ENCODE measurements around the gene GABPB1. TPM values are rescaled to one million over a fixed set of nuclear protein-coding genes. Genes with fewer than 3 reads are reported as not detected.

The GABPB1 gene
- total and polyA plus RNA-seq, 2 of the 13 experiments (the other 11 are each of a cell fraction or from before 2014, with no cell fraction given): 17.5 to 39.5 TPM

DNA sequence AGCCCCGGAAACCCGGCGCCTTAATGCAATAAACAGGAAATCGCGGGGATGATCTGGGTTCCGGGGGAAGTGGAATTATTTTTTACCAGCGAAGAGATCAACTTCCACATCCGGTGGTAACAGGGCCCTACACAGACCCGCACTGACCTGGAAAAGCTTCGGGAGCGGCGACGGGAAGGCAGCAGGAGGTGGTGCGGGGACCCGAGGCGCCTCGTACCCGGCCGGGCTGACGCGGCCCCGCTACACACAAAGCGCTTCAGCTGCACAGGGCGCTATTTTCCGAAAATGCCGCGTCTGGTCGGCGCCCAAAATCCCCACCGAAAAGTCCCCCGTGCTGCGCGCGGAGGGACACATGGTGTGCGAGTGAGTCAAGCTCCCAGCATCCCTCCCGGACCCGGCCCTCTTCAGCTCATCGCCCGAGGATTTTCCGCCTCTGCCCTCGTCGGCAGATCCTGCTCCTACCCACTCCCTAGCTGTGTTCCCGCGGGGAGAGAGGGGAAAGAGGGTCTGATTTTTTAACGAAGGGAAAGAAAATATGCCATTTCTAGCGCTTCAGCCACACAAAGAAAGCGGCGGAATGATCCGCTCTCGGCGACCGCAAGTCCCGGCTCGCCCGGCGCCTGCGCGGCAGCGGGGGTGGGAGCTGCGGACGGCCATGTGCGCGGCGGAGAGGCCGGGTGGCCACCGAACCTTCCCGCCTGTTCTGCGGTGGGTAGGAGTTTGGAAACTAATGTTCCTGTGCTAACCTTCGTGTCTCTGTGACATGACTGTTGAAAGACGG lies at the start of gene GABPB1 (continued):
- TF ChIP-seq, protein P1, sequence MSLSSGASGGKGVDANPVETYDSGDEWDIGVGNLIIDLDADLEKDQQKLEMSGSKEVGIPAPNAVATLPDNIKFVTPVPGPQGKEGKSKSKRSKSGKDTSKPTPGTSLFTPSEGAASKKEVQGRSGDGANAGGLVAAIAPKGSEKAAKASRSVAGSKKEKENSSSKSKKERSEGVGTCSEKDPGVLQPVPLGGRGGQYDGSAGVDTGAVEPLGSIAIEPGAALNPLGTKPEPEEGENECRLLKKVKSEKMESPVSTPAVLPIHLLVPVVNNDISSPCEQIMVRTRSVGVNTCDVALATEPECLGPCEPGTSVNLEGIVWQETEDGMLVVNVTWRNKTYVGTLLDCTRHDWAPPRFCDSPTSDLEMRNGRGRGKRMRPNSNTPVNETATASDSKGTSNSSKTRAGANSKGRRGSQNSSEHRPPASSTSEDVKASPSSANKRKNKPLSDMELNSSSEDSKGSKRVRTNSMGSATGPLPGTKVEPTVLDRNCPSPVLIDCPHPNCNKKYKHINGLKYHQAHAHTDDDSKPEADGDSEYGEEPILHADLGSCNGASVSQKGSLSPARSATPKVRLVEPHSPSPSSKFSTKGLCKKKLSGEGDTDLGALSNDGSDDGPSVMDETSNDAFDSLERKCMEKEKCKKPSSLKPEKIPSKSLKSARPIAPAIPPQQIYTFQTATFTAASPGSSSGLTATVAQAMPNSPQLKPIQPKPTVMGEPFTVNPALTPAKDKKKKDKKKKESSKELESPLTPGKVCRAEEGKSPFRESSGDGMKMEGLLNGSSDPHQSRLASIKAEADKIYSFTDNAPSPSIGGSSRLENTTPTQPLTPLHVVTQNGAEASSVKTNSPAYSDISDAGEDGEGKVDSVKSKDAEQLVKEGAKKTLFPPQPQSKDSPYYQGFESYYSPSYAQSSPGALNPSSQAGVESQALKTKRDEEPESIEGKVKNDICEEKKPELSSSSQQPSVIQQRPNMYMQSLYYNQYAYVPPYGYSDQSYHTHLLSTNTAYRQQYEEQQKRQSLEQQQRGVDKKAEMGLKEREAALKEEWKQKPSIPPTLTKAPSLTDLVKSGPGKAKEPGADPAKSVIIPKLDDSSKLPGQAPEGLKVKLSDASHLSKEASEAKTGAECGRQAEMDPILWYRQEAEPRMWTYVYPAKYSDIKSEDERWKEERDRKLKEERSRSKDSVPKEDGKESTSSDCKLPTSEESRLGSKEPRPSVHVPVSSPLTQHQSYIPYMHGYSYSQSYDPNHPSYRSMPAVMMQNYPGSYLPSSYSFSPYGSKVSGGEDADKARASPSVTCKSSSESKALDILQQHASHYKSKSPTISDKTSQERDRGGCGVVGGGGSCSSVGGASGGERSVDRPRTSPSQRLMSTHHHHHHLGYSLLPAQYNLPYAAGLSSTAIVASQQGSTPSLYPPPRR (CRISPR knock-in tag; IDR thresholded peaks at IDR 0.05; ENCODE audit: borderline replicate concordance): peak; percentile 50; the same call in 1 of the 2 replicates
- TF ChIP-seq SOX6 (IDR thresholded peaks at IDR 0.05) (no peak), SOX6 (CRISPR knock-in tag; IDR thresholded peaks at IDR 0.05) (peak; percentile 75), TGIF2 (CRISPR knock-in tag; IDR thresholded peaks at IDR 0.05) (peak; percentile 71), NRL (CRISPR knock-in tag; IDR thresholded peaks at IDR 0.05; ENCODE audit: borderline replicate concordance) (peak; percentile 86), SOX5 (CRISPR knock-in tag; IDR thresholded peaks at IDR 0.05; ENCODE audit: borderline replicate concordance) (peak; percentile 7), ZNF703 (CRISPR knock-in tag; IDR thresholded peaks at IDR 0.05; ENCODE audit: borderline replicate concordance) (peak; percentile 95; the same call in 1 of the 2 replicates), ZFP82 (CRISPR knock-in tag; IDR thresholded peaks at IDR 0.05; ENCODE audit: borderline replicate concordance) (0 out of 2 replicates have a peak, but pooled peaks have one; percentile 68), MED1 (CRISPR knock-in tag; IDR thresholded peaks at IDR 0.05) (peak; percentile 11; the same call in 1 of the 2 replicates), RBFOX2 (IDR thresholded peaks at IDR 0.05; ENCODE audit: low read depth, low read length) (peak; percentile 96), FLYWCH1 (CRISPR knock-in tag; IDR thresholded peaks at IDR 0.05) (no peak), ELF3 (CRISPR knock-in tag; IDR thresholded peaks at IDR 0.05) (peak; percentile 10), KDM2A (CRISPR knock-in tag; IDR thresholded peaks at IDR 0.05; ENCODE audit: borderline replicate concordance, low read depth) (peak; percentile 94), RFX1 (IDR thresholded peaks at IDR 0.05) (no peak)
- TF ChIP-seq, protein P2, sequence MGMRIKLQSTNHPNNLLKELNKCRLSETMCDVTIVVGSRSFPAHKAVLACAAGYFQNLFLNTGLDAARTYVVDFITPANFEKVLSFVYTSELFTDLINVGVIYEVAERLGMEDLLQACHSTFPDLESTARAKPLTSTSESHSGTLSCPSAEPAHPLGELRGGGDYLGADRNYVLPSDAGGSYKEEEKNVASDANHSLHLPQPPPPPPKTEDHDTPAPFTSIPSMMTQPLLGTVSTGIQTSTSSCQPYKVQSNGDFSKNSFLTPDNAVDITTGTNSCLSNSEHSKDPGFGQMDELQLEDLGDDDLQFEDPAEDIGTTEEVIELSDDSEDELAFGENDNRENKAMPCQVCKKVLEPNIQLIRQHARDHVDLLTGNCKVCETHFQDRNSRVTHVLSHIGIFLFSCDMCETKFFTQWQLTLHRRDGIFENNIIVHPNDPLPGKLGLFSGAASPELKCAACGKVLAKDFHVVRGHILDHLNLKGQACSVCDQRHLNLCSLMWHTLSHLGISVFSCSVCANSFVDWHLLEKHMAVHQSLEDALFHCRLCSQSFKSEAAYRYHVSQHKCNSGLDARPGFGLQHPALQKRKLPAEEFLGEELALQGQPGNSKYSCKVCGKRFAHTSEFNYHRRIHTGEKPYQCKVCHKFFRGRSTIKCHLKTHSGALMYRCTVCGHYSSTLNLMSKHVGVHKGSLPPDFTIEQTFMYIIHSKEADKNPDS (CRISPR knock-in tag; IDR thresholded peaks at IDR 0.05): no peak
- TF ChIP-seq, protein P3, sequence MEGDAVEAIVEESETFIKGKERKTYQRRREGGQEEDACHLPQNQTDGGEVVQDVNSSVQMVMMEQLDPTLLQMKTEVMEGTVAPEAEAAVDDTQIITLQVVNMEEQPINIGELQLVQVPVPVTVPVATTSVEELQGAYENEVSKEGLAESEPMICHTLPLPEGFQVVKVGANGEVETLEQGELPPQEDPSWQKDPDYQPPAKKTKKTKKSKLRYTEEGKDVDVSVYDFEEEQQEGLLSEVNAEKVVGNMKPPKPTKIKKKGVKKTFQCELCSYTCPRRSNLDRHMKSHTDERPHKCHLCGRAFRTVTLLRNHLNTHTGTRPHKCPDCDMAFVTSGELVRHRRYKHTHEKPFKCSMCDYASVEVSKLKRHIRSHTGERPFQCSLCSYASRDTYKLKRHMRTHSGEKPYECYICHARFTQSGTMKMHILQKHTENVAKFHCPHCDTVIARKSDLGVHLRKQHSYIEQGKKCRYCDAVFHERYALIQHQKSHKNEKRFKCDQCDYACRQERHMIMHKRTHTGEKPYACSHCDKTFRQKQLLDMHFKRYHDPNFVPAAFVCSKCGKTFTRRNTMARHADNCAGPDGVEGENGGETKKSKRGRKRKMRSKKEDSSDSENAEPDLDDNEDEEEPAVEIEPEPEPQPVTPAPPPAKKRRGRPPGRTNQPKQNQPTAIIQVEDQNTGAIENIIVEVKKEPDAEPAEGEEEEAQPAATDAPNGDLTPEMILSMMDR (CRISPR knock-in tag; IDR thresholded peaks at IDR 0.05): no peak
- TF ChIP-seq, protein P4, sequence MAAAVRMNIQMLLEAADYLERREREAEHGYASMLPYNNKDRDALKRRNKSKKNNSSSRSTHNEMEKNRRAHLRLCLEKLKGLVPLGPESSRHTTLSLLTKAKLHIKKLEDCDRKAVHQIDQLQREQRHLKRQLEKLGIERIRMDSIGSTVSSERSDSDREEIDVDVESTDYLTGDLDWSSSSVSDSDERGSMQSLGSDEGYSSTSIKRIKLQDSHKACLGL (CRISPR knock-in tag; IDR thresholded peaks at IDR 0.05): peak; percentile 97
- TF ChIP-seq, protein P5, sequence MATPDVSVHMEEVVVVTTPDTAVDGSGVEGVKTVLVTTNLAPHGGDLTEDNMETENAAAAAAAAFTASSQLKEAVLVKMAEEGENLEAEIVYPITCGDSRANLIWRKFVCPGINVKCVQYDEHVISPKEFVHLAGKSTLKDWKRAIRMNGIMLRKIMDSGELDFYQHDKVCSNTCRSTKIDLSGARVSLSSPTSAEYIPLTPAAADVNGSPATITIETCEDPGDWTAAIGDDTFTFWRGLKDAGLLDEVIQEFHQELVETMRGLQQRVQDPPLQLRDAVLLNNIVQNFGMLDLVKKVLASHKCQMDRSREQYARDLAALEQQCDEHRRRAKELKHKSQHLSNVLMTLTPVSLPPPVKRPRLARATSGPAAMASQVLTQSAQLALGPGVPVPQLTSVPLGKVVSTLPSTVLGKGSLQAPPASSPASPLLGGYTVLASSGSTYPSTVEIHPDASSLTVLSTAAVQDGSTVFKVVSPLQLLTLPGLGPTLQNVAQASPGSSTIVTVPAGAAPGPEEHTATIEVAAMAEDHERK (CRISPR knock-in tag; IDR thresholded peaks at IDR 0.05; ENCODE audit: low read depth): 0 out of 2 replicates have a peak, but pooled peaks have one; percentile 15

Data from HepG2 (cell line).